CD1c-positive myeloid dendritic cell (primary cell): ENCODE measurements around the gene SEC23B.

ENCODE experiments used
- DNase-seq: peaks from one replicate; pipeline ENCODE4 v3.0.0-alpha.2; 2016; ENCODE audit errors: extremely low spot score

SEC23B gene

DNA sequence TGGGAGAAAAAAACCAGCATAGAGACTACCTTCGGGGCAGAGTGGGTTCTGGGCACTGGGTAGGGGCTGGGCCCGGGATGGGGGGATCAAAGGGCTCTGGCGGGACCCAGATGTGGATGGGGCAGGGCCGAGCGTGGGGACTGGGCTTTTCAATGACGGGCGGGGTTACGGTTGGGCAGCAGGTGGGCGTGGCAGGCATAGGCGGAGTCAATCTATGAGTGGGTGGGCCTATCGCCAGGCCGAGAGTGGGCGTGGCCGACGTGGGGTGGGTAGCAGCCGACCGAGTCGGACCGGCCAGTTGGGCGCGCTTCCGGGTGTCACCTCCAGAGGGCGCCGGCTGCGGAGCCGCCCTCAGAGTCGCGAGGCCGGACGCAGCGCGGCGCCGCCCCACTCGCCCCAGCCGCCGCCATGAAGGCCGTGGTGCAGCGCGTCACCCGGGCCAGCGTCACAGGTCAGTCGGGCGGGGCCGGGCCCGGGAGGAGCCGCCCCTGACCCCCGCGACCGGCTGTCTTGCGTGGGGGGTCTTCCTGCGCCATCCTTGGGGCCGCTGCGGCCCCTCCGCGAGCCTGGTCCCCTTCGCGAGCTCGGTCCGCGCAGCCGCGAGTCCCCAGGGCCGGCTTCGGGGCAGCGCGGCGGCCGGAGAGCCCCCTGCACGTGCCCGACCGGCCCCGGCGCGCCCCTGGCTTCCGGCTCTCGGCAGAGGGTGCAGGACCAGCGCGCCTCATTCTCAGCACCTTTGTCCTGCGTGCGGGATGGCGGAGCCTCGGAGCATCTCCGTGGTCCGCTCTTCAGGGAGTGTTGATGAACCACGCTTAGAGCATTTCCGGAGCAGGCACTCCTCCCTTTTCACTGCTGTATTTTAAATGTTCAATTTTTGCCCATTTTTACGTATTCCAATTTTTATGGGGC is 80.2 kb downstream of the SEC23B start, which contains the start of gene DTD1:
Gene DTD1, plus strand, starts transcription at position 390 of the 909 bp plus-strand sequence. Its CDS starts 19 bp downstream, at position 409.
- DNase-seq, result peak; percentile 94

DNA sequence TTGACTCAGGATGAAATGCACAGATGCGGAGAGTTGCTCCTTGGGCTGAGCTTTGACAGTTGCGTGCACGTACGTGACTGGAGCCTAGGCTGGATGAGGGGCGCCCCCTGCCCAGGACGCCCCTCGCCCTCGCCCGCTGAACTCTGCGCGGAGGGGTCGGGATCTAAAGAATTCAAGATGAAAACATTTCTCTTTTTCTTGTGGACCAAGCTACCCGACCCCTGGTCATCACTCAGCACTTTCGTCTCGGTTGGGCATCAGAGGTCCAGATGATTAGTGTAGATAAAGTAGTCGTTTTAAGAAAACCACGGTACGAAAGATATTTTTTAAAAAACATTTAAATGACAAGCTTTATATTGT is 80.8 kb downstream of the SEC23B start:
- no peak for DNase-seq

DNA sequence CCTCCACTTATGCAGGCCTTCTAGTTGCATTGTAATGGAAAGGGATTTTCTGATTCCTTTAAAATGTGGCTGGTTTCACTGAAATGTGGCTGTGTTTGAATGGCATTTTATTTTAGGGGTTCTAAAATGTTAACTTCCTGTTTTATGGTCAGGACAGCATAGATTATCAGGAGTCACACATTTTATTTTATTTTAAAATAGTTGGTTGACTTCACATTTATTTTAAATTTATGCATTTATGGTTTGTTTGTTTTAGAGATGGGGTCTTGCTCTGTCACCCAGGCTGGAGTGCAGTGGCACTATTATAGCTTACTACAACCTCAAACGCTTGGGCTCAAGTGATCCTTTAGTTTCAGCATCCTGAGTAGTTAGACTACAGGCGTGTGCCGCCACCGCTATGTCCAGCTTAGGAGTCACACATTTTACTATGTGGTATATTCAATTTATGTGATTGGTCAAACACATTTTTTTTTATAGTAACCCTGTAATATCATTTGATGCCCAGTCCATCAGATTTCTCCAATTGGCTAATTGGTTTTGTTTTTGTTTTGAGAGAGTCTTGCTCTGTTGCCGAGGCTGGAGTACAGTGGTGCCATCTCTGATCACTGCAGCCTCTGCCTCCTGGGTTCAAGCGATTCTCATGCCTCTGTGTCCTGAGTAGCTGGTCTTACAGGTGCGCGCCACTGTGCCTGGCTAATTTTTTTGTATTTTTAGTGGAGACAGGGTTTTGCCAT is 82.4 kb downstream of the SEC23B start:
- no peak for DNase-seq

DNA sequence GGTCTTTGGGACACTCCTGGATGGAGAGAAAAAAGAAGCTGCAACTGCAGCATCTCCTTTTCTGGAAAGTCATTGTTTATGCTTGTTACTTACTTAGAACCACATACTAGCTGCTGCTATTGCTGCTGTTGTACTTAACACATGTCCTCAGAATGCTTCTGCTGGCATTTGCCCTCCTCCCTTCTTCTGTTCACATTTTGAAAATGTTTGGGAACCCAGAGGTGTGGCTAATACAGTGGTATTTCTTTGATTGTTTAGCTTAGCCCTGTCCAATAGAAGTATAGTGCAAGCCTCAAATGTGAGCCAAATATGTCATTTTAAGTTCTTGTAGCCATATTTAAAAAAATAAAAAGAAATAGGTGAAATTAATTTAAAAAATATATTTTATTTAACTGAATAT is 88.5 kb downstream of the SEC23B start:
- DNase-seq, result no peak

DNA sequence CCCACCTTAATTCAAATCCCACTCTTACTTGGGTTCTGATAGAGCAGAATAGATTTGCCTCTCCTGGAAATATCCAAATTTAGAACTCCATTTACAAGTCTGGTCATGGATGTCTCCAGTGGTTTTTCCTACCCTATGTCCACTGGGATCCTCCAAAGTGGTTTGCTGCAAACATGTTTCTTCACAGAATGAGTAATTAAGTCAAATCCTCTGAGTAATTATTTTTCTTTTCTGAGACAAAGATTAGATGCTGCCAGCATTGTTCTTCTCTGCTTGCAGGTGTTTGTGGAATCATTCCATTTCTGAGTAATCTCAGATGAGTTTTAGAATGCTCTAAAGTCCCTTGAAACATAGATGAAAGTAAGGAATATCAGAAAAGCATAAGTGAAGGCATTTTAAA is 102.0 kb downstream of the SEC23B start:
- no peak for DNase-seq
